K562 (cell line): Measurements from ENCODE around the gene MRPS10. TPM values are rescaled to one million over a fixed set of nuclear protein-coding genes. Genes with fewer than 3 reads are reported as not detected.

ENCODE experiments used
- ASH1L ChIP-seq: fragments of 450-650 bp; IDR thresholded peaks from 2 replicates; pipeline ENCODE4 v1.6.1; 2018; ENCODE audit warnings: borderline replicate concordance, mild to moderate bottlenecking, low read depth; ENCODE audit not compliant: partially characterized antibody
- BCL6 ChIP-seq: fragments of 250-450 bp; sonication (Bioruptor Pico); IDR thresholded peaks from 2 replicates; pipeline ENCODE4 v1.4.0; 2020
- HDAC1 ChIP-seq, 2 experiments: fragments of 450-650 bp; IDR thresholded peaks; 2 replicates each; pipeline ENCODE4 v1.6.1; 2016 to 2017; ENCODE audit warnings: inconsistent platforms in 1 of 2, mild to moderate bottlenecking in 1 of 2, moderate library complexity in 1 of 2
- JUN ChIP-seq, 2 experiments: sonication (generic) in 1 of 2; formaldehyde crosslinking in 1 of 2; IDR thresholded peaks; 2 replicates each; pipeline versions ENCODE4 v1.6.1 to v1.8.0; 2012 to 2022; ENCODE audit warnings: borderline replicate concordance in 2 of 2, mild to moderate bottlenecking in 2 of 2, improper control_type of control experiment in 1 of 2, low read depth in 1 of 2, low read length in 1 of 2, missing genetic modification reagents in 1 of 2
- LCOR ChIP-seq: sonication (generic); formaldehyde crosslinking; IDR thresholded peaks from 2 replicates; pipeline ENCODE4 v1.8.0; 2022; ENCODE audit warnings: mild to moderate bottlenecking, missing genetic modification reagents
- NBN ChIP-seq: fragments of 450-650 bp; IDR thresholded peaks from 2 replicates; pipeline ENCODE4 v1.6.1; 2016; ENCODE audit warnings: low read depth, mild to moderate bottlenecking
- NCOA2 ChIP-seq, 2 experiments: fragments of 450-650 bp; IDR thresholded peaks; 2 replicates each; pipeline ENCODE4 v1.6.1; 2018; ENCODE audit warnings: mild to moderate bottlenecking in 2 of 2, moderate library complexity in 1 of 2; ENCODE audit not compliant: partially characterized antibody in 2 of 2
- PML ChIP-seq: IDR thresholded peaks from 2 replicates; pipeline ENCODE4 v1.6.1; 2012; ENCODE audit warnings: low read length, inconsistent platforms
- SREBF1 ChIP-seq: fragments of 150-350 bp; IDR thresholded peaks from 2 replicates; pipeline ENCODE4 v1.6.1; 2014; ENCODE audit warnings: antibody characterized with exemption, low read depth, low read length, borderline replicate concordance
- TEAD1 ChIP-seq, 2 experiments: fragments of 450-650 bp in 1 of 2; sonication (generic) in 1 of 2; formaldehyde crosslinking; IDR thresholded peaks; 2 replicates each; pipeline versions ENCODE4 v1.4.0 to v1.8.0; 2020 to 2022; ENCODE audit warnings: mild to moderate bottlenecking in 2 of 2, missing genetic modification reagents in 1 of 2
- polyA plus RNA-seq, 8 experiments: library from polyadenylated mRNA; depleted of rRNA in 4 of 8; stranded (reverse) in 5 of 8; unstranded in 3 of 8; fragments of >200 nt; fragmentation: Nextera tagmentation in 2 of 8; fragmentation: Illumina TruSeq in 1 of 8; extraction: Ambion mirVana in 2 of 8; extraction: Trizol in 1 of 8; gene quantifications; 2 replicates each; pipeline versions ENCODE4 v1.2.1 to v1.2.3, GENCODE V29; 2011 to 2014; ENCODE audit warnings: inconsistent platforms in 1 of 8, missing spikeins in 1 of 8
- total RNA-seq, 7 experiments: library from RNA; depleted of rRNA in 6 of 7; stranded (reverse); fragments of >200 nt in 6 of 7; fragmentation: Illumina TruSeq in 2 of 7; extraction: Trizol in 2 of 7; gene quantifications; 2 replicates each; pipeline versions ENCODE4 v1.2.1 to v1.2.3, GENCODE V29; 2011 to 2021; ENCODE audit warnings: low replicate concordance in 1 of 7
- TF ChIP-seq, protein P1 (sequence below): fragments of 150-350 bp; IDR thresholded peaks from 2 replicates; pipeline ENCODE4 v1.6.1; 2014; ENCODE audit warnings: low read depth, mild to moderate bottlenecking, low read length, borderline replicate concordance
- TF ChIP-seq, protein P2 (sequence below): fragments of 450-650 bp; formaldehyde crosslinking; IDR thresholded peaks from 2 replicates; pipeline ENCODE4 v1.4.0; 2020; ENCODE audit warnings: mild to moderate bottlenecking, moderate library complexity
- TF ChIP-seq, protein P3 (sequence below), 2 experiments: IDR thresholded peaks; 2 replicates each; pipeline ENCODE4 v1.6.1; 2012; ENCODE audit warnings: improper control_type of control experiment in 2 of 2, low read depth in 2 of 2, low read length in 2 of 2, borderline replicate concordance in 1 of 2
- TF ChIP-seq, protein P4 (sequence below): fragments of 150-350 bp; conservative IDR thresholded peaks from 2 replicates; pipeline ENCODE4 v1.6.1; 2014; ENCODE audit warnings: low read length

MRPS10 gene
- total and polyA plus RNA-seq, 9 of the 15 experiments (the other 6 are each of a cell fraction or from before 2014, with no cell fraction given): 48.6 to 166 (median 93.7) TPM

DNA sequence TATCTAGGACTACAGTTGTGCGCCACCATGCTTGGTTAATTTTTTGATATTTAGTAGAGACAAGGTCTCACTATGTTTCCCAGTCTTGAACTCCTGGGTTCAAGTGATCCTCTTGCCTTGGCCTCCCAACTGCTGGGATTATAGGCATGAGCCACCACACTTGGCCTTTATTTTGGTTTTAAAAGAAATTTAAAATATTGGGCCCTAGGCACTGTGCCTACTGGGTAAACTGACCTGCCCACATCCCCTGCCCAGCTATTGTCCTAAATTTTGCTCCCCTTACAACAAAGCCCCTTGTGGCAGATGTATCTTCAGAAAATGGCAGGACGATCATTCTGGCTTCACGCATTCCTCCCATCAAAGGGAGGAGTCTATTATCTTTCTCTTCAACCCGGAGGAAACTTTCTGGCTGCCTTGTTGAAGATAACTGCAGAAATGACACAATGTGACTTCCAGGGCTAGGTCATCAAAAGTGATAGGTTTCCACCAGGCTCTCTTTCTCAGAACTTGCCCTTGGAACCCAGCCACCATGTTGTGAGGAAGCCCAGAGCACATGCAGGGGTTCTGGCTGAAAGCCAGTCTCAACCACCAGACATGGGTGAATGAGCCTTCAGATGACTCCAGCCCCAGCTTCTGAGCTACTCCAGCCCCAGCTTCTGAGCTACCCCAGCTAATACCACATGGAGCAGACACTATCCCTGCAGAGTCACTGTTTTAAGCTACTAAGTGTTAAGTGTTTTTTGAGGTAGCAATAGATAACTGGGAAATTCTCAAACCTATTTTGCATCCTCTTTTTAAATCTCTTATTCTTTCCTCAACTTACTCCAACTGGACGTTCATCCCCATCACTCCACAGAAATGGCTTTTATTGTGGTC lies 18.3 kb downstream of the MRPS10 start (continued):
- TF ChIP-seq, protein P1, sequence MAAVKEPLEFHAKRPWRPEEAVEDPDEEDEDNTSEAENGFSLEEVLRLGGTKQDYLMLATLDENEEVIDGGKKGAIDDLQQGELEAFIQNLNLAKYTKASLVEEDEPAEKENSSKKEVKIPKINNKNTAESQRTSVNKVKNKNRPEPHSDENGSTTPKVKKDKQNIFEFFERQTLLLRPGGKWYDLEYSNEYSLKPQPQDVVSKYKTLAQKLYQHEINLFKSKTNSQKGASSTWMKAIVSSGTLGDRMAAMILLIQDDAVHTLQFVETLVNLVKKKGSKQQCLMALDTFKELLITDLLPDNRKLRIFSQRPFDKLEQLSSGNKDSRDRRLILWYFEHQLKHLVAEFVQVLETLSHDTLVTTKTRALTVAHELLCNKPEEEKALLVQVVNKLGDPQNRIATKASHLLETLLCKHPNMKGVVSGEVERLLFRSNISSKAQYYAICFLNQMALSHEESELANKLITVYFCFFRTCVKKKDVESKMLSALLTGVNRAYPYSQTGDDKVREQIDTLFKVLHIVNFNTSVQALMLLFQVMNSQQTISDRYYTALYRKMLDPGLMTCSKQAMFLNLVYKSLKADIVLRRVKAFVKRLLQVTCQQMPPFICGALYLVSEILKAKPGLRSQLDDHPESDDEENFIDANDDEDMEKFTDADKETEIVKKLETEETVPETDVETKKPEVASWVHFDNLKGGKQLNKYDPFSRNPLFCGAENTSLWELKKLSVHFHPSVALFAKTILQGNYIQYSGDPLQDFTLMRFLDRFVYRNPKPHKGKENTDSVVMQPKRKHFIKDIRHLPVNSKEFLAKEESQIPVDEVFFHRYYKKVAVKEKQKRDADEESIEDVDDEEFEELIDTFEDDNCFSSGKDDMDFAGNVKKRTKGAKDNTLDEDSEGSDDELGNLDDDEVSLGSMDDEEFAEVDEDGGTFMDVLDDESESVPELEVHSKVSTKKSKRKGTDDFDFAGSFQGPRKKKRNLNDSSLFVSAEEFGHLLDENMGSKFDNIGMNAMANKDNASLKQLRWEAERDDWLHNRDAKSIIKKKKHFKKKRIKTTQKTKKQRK: peak; percentile 44; the same call in 1 of the 2 replicates
- TF ChIP-seq PML: peak; percentile 98
- TF ChIP-seq TEAD1 (CRISPR knock-in tag; IDR thresholded peaks at IDR 0.05): peak; percentile 77 to 96; a peak in 3 of 4 replicates
- TF ChIP-seq BCL6: no peak
- TF ChIP-seq HDAC1 (IDR thresholded peaks at IDR 0.05): peak in 1 of 2 experiments; percentile 88; a peak in 2 of 4 replicates
- TF ChIP-seq, protein P2, sequence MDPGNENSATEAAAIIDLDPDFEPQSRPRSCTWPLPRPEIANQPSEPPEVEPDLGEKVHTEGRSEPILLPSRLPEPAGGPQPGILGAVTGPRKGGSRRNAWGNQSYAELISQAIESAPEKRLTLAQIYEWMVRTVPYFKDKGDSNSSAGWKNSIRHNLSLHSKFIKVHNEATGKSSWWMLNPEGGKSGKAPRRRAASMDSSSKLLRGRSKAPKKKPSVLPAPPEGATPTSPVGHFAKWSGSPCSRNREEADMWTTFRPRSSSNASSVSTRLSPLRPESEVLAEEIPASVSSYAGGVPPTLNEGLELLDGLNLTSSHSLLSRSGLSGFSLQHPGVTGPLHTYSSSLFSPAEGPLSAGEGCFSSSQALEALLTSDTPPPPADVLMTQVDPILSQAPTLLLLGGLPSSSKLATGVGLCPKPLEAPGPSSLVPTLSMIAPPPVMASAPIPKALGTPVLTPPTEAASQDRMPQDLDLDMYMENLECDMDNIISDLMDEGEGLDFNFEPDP (CRISPR knock-in tag): no peak
- no peak for TF ChIP-seq SREBF1
- peak; percentile 99 for TF ChIP-seq NBN
- TF ChIP-seq, protein P3, sequence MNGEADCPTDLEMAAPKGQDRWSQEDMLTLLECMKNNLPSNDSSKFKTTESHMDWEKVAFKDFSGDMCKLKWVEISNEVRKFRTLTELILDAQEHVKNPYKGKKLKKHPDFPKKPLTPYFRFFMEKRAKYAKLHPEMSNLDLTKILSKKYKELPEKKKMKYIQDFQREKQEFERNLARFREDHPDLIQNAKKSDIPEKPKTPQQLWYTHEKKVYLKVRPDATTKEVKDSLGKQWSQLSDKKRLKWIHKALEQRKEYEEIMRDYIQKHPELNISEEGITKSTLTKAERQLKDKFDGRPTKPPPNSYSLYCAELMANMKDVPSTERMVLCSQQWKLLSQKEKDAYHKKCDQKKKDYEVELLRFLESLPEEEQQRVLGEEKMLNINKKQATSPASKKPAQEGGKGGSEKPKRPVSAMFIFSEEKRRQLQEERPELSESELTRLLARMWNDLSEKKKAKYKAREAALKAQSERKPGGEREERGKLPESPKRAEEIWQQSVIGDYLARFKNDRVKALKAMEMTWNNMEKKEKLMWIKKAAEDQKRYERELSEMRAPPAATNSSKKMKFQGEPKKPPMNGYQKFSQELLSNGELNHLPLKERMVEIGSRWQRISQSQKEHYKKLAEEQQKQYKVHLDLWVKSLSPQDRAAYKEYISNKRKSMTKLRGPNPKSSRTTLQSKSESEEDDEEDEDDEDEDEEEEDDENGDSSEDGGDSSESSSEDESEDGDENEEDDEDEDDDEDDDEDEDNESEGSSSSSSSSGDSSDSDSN (IDR thresholded peaks at IDR 0.05; ENCODE audit: borderline replicate concordance in 1 of 2, low read depth in 2 of 2, low read length in 2 of 2): peak; percentile 70 to 89; a peak in 2 of 4 replicates
- TF ChIP-seq LCOR (CRISPR knock-in tag): peak; percentile 96
- peak; percentile 1 for TF ChIP-seq ASH1L
- TF ChIP-seq, protein P4, sequence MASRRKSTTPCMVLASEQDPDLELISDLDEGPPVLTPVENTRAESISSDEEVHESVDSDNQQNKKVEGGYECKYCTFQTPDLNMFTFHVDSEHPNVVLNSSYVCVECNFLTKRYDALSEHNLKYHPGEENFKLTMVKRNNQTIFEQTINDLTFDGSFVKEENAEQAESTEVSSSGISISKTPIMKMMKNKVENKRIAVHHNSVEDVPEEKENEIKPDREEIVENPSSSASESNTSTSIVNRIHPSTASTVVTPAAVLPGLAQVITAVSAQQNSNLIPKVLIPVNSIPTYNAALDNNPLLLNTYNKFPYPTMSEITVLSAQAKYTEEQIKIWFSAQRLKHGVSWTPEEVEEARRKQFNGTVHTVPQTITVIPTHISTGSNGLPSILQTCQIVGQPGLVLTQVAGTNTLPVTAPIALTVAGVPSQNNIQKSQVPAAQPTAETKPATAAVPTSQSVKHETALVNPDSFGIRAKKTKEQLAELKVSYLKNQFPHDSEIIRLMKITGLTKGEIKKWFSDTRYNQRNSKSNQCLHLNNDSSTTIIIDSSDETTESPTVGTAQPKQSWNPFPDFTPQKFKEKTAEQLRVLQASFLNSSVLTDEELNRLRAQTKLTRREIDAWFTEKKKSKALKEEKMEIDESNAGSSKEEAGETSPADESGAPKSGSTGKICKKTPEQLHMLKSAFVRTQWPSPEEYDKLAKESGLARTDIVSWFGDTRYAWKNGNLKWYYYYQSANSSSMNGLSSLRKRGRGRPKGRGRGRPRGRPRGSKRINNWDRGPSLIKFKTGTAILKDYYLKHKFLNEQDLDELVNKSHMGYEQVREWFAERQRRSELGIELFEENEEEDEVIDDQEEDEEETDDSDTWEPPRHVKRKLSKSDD: no peak; the same call in 1 of the 2 replicates
- TF ChIP-seq JUN (IDR thresholded peaks at IDR 0.05; ENCODE audit: borderline replicate concordance, low read depth, low read length): peak; percentile 90; the same call in 1 of the 2 replicates
- no peak for TF ChIP-seq JUN (CRISPR knock-in tag; IDR thresholded peaks at IDR 0.05; ENCODE audit: borderline replicate concordance)
- TF ChIP-seq NCOA2 (IDR thresholded peaks at IDR 0.05; ENCODE audit: partially characterized antibody in 2 of 2): peak in 1 of 2 experiments; percentile 82
